ENCODE results near the gene ITGB8. TPM values are rescaled to one million over a fixed set of nuclear protein-coding genes. Genes with fewer than 3 reads are reported as not detected.

ITGB8 gene
- total and polyA plus RNA-seq, 2 of the 4 experiments (the other 2 are of a cell fraction), result 2.6 to 10.2 TPM

- Histone ChIP-seq H3K14ac (replicated peaks; ENCODE audit: low read depth, low read length) (no peak overlapping the region), H4K20me1 (ENCODE audit: insufficient read depth, low read length) (no peaks in the 10 kb centered on the region), H3K23ac (ENCODE audit: low read depth, low read length) (no peak overlapping the region), H3K27me3 (ENCODE audit: control insufficient read depth, insufficient read depth, low read length) (no peaks in the 10 kb centered on the region), H3K4me1 (ENCODE audit: control insufficient read depth, insufficient read depth, low read length) (peaks cover 4% of the 10 kb centered on the region), H3K56ac (ENCODE audit: extremely low read depth, insufficient read depth, low read length) (no peak overlapping the region), H2BK5ac (ENCODE audit: low read depth, low read length, poor library complexity, severe bottlenecking) (no peak overlapping the region), H3K4me3 (ENCODE audit: insufficient read depth, low read depth, low read length) (no peak overlapping the region), H3K9ac (ENCODE audit: low read depth, low read length) (no peak overlapping the region), H3K27ac (ENCODE audit: insufficient read depth, low read length) (no peak overlapping the region), H2BK120ac (ENCODE audit: low read depth, low read length) (peak overlapping the region; percentile 3; the same call in 1 of the 2 replicates), H3K18ac (ENCODE audit: low read depth, low read length) (peak overlapping the region; percentile 44), H3K79me1 (ENCODE audit: low read depth in 1 of 2, low read length in 2 of 2) (no peaks in the 10 kb centered on the region), H4K5ac (ENCODE audit: low read depth, low read length) (no peak overlapping the region; the same call in 1 of the 2 replicates), H4K91ac (ENCODE audit: insufficient read depth, low read depth, low read length) (no peak overlapping the region), H3K4me2 (ENCODE audit: low read depth, low read length) (no peak overlapping the region), H3K36me3 (ENCODE audit: control insufficient read depth, insufficient read depth, low read length) (no peaks in the 10 kb centered on the region), H4K8ac (ENCODE audit: low read depth in 2 of 2, low read length in 2 of 2) (no peak overlapping the region), H2AFZ (replicated peaks; ENCODE audit: low read length, poor library complexity) (no peak overlapping the region), H3K4ac (ENCODE audit: low read depth, low read length) (no peak overlapping the region), H2BK20ac (ENCODE audit: low read depth, low read length) (no peak overlapping the region), H3K9me1 (ENCODE audit: insufficient read depth, low read length) (peaks cover 2% of the 10 kb centered on the region; the same call in 1 of the 2 replicates), H3K9me3 (ENCODE audit: control insufficient read depth, insufficient read depth, low read length) (no peaks in the 10 kb centered on the region), H2BK15ac (ENCODE audit: low read depth, low read length) (no peak overlapping the region), H2AK5ac (ENCODE audit: low read depth, low read length) (no peak overlapping the region), H2AK9ac (replicated peaks; ENCODE audit: low read depth, low read length, poor library complexity) (no peak overlapping the region)
- DNase-seq, result no peak
- ChIA-PET POLR2A (ENCODE audit: unreplicated experiment) (interaction anchor here (0.7 kb wide), 1 partner anchor 29 kb away, joined by 3 read pairs; no protein-coding TSS in a partner anchor), CTCF (no interaction called here)
- no CpG with 5 or more reads among the region's 1 CpG for WGBS, 2 experiments (ENCODE audit: extremely low coverage in 2 of 2, insufficient read length in 1 of 2)
- no TSS peak for BruUV-seq (replicated peaks)
- TF ChIP-seq BHLHE40 (IDR thresholded peaks at IDR 0.05; ENCODE audit: low read depth, low read length) (no peak), MAFK (IDR thresholded peaks at IDR 0.05; ENCODE audit: low read depth, low read length) (no peak), CTCF (conservative IDR thresholded peaks at IDR 0.05; ENCODE audit: low read depth, low read length) (no peak), RAD21 (IDR thresholded peaks at IDR 0.05; ENCODE audit: low read length) (no peak), RCOR1 (IDR thresholded peaks at IDR 0.05; ENCODE audit: insufficient replicate concordance, low read length) (no peak), MAZ (IDR thresholded peaks at IDR 0.05; ENCODE audit: borderline replicate concordance, low read depth, low read length) (no peak)
- intact Hi-C loops (cut with micrococcal nuclease), result no loop called here
- dilution Hi-C loops (cut with HindIII; ENCODE audit: low sequenced_read_pairs, unreplicated experiment), result no loop called here
- no peak for ATAC-seq (ENCODE audit: low read depth)
- in situ Hi-C loops (cut with MboI; ENCODE audit: low sequenced_read_pairs), result loop anchor here (25.0 kb wide), 1 partner anchor 541 kb away; the partner anchor contains the start of gene TMEM196
Measured at GRCh38 chr7:20302891-20303290, 27.8 kb upstream of the ITGB8 start.

Measured in IMR-90 (cell line).